ENCODE results near the gene ATL2.

The ATL2 gene

GRCh38 chr2:38271697-38272096 is 105.4 kb downstream of the ATL2 start:
- Histone ChIP-seq H3K27me3 (replicated peaks) (no peaks in the 10 kb centered on the region), H3K4me3 (ENCODE audit: low read depth, low read length) (no peak overlapping the region), H3K27ac (no peak overlapping the region), H3K36me3 (replicated peaks) (no peaks in the 10 kb centered on the region)
- TF ChIP-seq, protein P1, sequence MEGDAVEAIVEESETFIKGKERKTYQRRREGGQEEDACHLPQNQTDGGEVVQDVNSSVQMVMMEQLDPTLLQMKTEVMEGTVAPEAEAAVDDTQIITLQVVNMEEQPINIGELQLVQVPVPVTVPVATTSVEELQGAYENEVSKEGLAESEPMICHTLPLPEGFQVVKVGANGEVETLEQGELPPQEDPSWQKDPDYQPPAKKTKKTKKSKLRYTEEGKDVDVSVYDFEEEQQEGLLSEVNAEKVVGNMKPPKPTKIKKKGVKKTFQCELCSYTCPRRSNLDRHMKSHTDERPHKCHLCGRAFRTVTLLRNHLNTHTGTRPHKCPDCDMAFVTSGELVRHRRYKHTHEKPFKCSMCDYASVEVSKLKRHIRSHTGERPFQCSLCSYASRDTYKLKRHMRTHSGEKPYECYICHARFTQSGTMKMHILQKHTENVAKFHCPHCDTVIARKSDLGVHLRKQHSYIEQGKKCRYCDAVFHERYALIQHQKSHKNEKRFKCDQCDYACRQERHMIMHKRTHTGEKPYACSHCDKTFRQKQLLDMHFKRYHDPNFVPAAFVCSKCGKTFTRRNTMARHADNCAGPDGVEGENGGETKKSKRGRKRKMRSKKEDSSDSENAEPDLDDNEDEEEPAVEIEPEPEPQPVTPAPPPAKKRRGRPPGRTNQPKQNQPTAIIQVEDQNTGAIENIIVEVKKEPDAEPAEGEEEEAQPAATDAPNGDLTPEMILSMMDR (IDR thresholded peaks at IDR 0.05; ENCODE audit: low read depth, low read length, missing control alignments): no peak
- in situ Hi-C loops (cut with HindIII; ENCODE audit: low pct_ligation_motif_present, low sequenced_read_pairs): loop anchor here (25.0 kb wide), 1 partner anchor 284 kb away; no protein-coding TSS in a partner anchor
- DNase-seq: no peak

- H3K27ac ChIP-seq: no peak overlapping the region
- in situ Hi-C loops (cut with HindIII; ENCODE audit: low pct_ligation_motif_present, low sequenced_read_pairs): loop anchor here (25.0 kb wide), 1 partner anchor 282 kb away; no protein-coding TSS in a partner anchor
- no peaks in the 10 kb centered on the region for H3K27me3 ChIP-seq (replicated peaks)
- TF ChIP-seq, protein P1 (IDR thresholded peaks at IDR 0.05; ENCODE audit: low read depth, low read length, missing control alignments): no peak
- no peak overlapping the region for H3K4me3 ChIP-seq (ENCODE audit: low read depth, low read length)
- DNase-seq: no peak
- no peaks in the 10 kb centered on the region for H3K36me3 ChIP-seq (replicated peaks)
These were observed 107.7 kb downstream of the ATL2 start for GRCh38 chr2:38269421-38269820.

DNA sequence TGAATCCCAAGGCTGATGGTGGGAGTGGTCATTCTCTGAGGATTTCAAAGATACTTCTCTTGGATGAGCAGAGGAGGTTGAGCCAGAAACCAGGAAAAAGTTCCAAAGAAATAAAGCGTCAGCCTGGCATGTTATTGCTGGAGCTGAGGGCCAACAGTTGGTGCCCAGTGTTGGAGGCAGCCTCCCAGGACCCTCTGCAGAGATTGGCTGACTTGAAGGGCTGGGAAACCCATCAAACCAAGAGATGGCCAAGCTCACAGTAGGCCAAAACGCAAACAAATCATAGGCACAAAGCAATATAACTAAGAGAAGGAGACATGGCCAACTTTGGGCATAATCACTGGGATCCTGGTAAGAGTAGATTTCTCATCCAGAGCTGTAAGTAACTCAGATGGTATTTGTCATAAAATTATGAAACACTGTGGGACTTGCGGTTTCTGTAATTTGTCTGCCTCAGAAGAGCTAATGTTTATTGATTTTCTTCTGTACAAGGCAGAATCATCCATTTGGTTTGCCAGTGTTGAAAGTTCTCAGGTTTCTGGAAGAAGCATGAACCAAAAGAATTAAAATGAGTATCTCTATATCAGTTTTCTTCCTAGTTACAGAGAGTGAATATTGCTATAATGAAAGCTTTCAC is 108.3 kb downstream of the ATL2 start:
- TF ChIP-seq, protein P1 (IDR thresholded peaks at IDR 0.05; ENCODE audit: low read depth, low read length, missing control alignments): no peak
- in situ Hi-C loops (cut with HindIII; ENCODE audit: low pct_ligation_motif_present, low sequenced_read_pairs): loop anchor here (25.0 kb wide), 1 partner anchor 282 kb away; no protein-coding TSS in a partner anchor

DNA sequence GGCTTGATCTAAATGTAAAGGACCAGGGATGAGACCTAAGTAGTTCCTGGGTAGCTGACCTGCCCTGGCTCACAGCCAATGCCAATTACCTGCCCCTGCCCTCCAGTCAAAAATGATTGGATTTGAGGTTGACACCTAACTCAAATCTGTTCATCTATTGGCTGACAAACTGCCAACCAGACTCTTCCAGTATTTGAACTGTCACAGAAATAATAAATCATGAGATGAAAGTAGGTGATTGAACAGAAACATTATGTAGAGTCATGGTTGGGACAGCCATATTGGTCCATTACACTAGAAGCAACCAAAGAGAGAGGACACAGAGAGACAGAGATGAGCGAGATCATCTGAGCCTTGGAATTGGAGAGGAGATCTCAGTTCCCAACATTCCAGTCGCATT is 109.1 kb downstream of the ATL2 start:
- in situ Hi-C loops (cut with HindIII; ENCODE audit: low pct_ligation_motif_present, low sequenced_read_pairs): loop anchor here (25.0 kb wide), 1 partner anchor 281 kb away; no protein-coding TSS in a partner anchor
- Histone ChIP-seq H3K27me3 (replicated peaks) (no peaks in the 10 kb centered on the region), H3K36me3 (replicated peaks) (no peaks in the 10 kb centered on the region), H3K4me3 (ENCODE audit: low read depth, low read length) (no peak overlapping the region), H3K27ac (no peak overlapping the region)
- TF ChIP-seq, protein P1 (IDR thresholded peaks at IDR 0.05; ENCODE audit: low read depth, low read length, missing control alignments): no peak
- DNase-seq: no peak

More for the DNA sequence above, 108.3 kb downstream of the ATL2 start:
- H3K27ac ChIP-seq: no peak overlapping the region
- DNase-seq: no peak
- H3K27me3 ChIP-seq (replicated peaks): no peaks in the 10 kb centered on the region
- H3K36me3 ChIP-seq (replicated peaks): no peaks in the 10 kb centered on the region
- no peak overlapping the region for H3K4me3 ChIP-seq (ENCODE audit: low read depth, low read length)

DNA sequence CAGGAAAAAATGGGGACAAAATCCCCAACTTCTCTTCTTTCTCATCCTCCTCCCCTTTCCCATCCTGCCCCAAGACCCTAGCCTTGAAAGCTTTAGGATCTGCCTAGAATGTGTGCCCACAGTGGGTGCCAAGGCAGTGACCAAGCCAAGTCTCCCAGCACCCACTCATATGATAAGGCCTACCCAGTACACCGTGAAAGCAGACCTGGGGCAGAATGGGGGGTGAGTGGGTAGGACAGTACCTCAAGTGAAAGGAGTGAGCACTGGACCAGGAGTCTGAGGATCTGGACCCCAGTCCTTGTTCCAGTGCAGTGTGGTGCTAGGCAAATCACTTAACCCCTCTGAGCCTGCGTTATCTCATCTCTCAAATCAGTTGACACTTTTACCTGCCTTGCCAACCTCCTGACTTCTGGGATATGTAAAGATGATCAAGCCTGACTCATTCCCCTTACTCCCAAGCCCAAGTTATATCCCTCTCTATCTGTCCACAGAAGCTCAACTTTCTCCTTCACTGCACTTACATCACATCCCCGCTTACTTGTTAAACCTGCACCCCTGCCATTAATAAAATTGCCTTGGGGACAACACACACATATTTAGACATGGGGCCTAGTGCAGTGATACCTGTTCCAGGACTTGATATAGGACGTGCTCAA is 109.7 kb downstream of the ATL2 start:
- H3K36me3 ChIP-seq (replicated peaks): no peaks in the 10 kb centered on the region
- DNase-seq: no peak
- in situ Hi-C loops (cut with HindIII; ENCODE audit: low pct_ligation_motif_present, low sequenced_read_pairs): loop anchor here (25.0 kb wide), 1 partner anchor 280 kb away; no protein-coding TSS in a partner anchor
- no peak overlapping the region for H3K4me3 ChIP-seq (ENCODE audit: low read depth, low read length)
- TF ChIP-seq, protein P1 (IDR thresholded peaks at IDR 0.05; ENCODE audit: low read depth, low read length, missing control alignments): no peak
- H3K27me3 ChIP-seq (replicated peaks): no peaks in the 10 kb centered on the region
- H3K27ac ChIP-seq: no peak overlapping the region
